Nephron (organoid): ENCODE measurements around the gene CENPP.
A peak's percentile ranks its signal among the peaks of the same experiment; 100 is the strongest.
"Not testable (repeated sequence)": the region's sequence is repeated elsewhere in the genome, so short reads cannot be mapped to it uniquely, and the experiment has no call there.

Experiments used
- H3K27ac Mint-ChIP-seq, 3 experiments: 2 replicates each; pipeline ENCODE4 v1.8.0; 2020; ENCODE audit warnings: mixed read lengths in 3 of 3, mild to moderate bottlenecking in 2 of 3, moderate library complexity in 1 of 3
- H3K27me3 Mint-ChIP-seq: 2 replicates; pipeline ENCODE4 v1.8.0; 2021; ENCODE audit warnings: low read depth, mild to moderate bottlenecking, moderate library complexity, mixed read lengths
- H3K36me3 Mint-ChIP-seq: 2 replicates; pipeline ENCODE4 v1.8.0; 2020; ENCODE audit warnings: low read depth, mixed read lengths
- H3K4me1 Mint-ChIP-seq: 2 replicates; pipeline ENCODE4 v1.8.0; 2020; ENCODE audit warnings: mixed read lengths
- H3K4me3 Mint-ChIP-seq, 3 experiments: 2 replicates each; pipeline ENCODE4 v1.8.0; 2020; ENCODE audit warnings: mild to moderate bottlenecking in 3 of 3, mixed read lengths in 3 of 3, moderate library complexity in 2 of 3
- H3K9me3 Mint-ChIP-seq: 2 replicates; pipeline ENCODE4 v1.8.0; 2020; ENCODE audit warnings: mixed read lengths
- CTCF ChIP-seq, 3 experiments: fragments of 200-600 bp; sonication (generic); IDR thresholded peaks; one replicate each; pipeline ENCODE4 v1.5.0; 2021; ENCODE audit warnings: antibody characterized with exemption in 3 of 3; ENCODE audit not compliant: unreplicated experiment in 3 of 3

CENPP gene

GRCh38 chr9:92405818-92406217, 80.1 kb downstream of the CENPP start:
- Mint-ChIP-seq H3K9me3 (peaks cover 3% of the 10 kb centered on the region), H3K27ac (peak overlapping the region; percentile 91 to 95 (median 94)), H3K27me3 (no peaks in the 10 kb centered on the region), H3K4me1 (peaks cover 49% of the 10 kb centered on the region), H3K36me3 (peaks cover 5% of the 10 kb centered on the region), H3K4me3 (peak overlapping the region; percentile 16 to 59 (median 47))
- TF ChIP-seq CTCF (IDR thresholded peaks at IDR 0.05; ENCODE audit: unreplicated experiment in 3 of 3) = no peak

- H3K27me3 Mint-ChIP-seq = no peaks in the 10 kb centered on the region
- peak overlapping the region; percentile 91 to 95 (median 94) for H3K27ac Mint-ChIP-seq
- H3K36me3 Mint-ChIP-seq = peaks cover 5% of the 10 kb centered on the region
- H3K4me3 Mint-ChIP-seq = peak overlapping the region in 2 of 3 experiments; percentile 47 to 59
- peaks cover 3% of the 10 kb centered on the region for H3K9me3 Mint-ChIP-seq
- no peak for TF ChIP-seq CTCF (IDR thresholded peaks at IDR 0.05; ENCODE audit: unreplicated experiment in 3 of 3)
- peaks cover 49% of the 10 kb centered on the region for H3K4me1 Mint-ChIP-seq
Measured at GRCh38 chr9:92406477-92406876, 80.7 kb downstream of the CENPP start.

- Mint-ChIP-seq H3K36me3 (no peaks in the 10 kb centered on the region), H3K27ac (peak overlapping the region in 2 of 3 experiments; percentile 95 to 97), H3K27me3 (no peaks in the 10 kb centered on the region), H3K4me3 (no peak overlapping the region), H3K9me3 (no peaks in the 10 kb centered on the region), H3K4me1 (peaks cover 43% of the 10 kb centered on the region)
- no peak for TF ChIP-seq CTCF (IDR thresholded peaks at IDR 0.05; ENCODE audit: unreplicated experiment in 3 of 3)
Measured at GRCh38 chr9:92407818-92408217, 82.1 kb downstream of the CENPP start.

GRCh38 chr9:92408747-92409478, 83.2 kb downstream of the CENPP start:
- peaks cover 48% of the 10 kb centered on the region for H3K4me1 Mint-ChIP-seq
- no peaks in the 10 kb centered on the region for H3K9me3 Mint-ChIP-seq
- peak overlapping the region; percentile 95 to 97 (median 95) for H3K27ac Mint-ChIP-seq
- no peak for TF ChIP-seq CTCF (IDR thresholded peaks at IDR 0.05; ENCODE audit: unreplicated experiment in 3 of 3)
- H3K4me3 Mint-ChIP-seq = peak overlapping the region in 2 of 3 experiments; percentile 21 to 32
- no peaks in the 10 kb centered on the region for H3K27me3 Mint-ChIP-seq
- H3K36me3 Mint-ChIP-seq = no peaks in the 10 kb centered on the region

GRCh38 chr9:92411157-92411556, 85.4 kb downstream of the CENPP start:
- not testable (repeated sequence) for H3K9me3 Mint-ChIP-seq, H3K27me3 Mint-ChIP-seq, H3K36me3 Mint-ChIP-seq, H3K4me3 Mint-ChIP-seq
- Mint-ChIP-seq H3K27ac (peak overlapping the region; percentile 94 to 95 (median 95)), H3K4me1 (peaks cover 42% of the 10 kb centered on the region)

GRCh38 chr9:92414566-92414965, 88.8 kb downstream of the CENPP start:
- peaks cover 26% of the 10 kb centered on the region for H3K4me1 Mint-ChIP-seq
- no peaks in the 10 kb centered on the region for H3K9me3 Mint-ChIP-seq
- no peaks in the 10 kb centered on the region for H3K36me3 Mint-ChIP-seq
- no peak overlapping the region for H3K4me3 Mint-ChIP-seq
- no peak for TF ChIP-seq CTCF (IDR thresholded peaks at IDR 0.05; ENCODE audit: unreplicated experiment in 3 of 3)
- H3K27ac Mint-ChIP-seq = peak overlapping the region; percentile 36 to 86 (median 77)
- H3K27me3 Mint-ChIP-seq = no peaks in the 10 kb centered on the region
